GM18519 (cell line): ENCODE data around the gene TM4SF18.
"Not testable (repeated sequence)": the region's sequence is repeated elsewhere in the genome, so short reads cannot be mapped to it uniquely, and the experiment has no call there.

Source experiments
- ATAC-seq: cut with Tn5 transposase; IDR thresholded peaks from one replicate; pipeline ENCODE4 v1.9.1; 2021; ENCODE audit warnings: mild to moderate bottlenecking, moderate library complexity; ENCODE audit not compliant: unreplicated experiment, low FRiP score

The TM4SF18 gene

GRCh38 chr3:149333176-149333859, at the start of gene TM4SF18:
TM4SF18 (minus strand) TSS chr3:149333636; CDS start chr3:149333382, 254 bp downstream.
- no peak for ATAC-seq

- ATAC-seq, result no peak
Measured at GRCh38 chr3:149382518-149382917, 49.1 kb upstream of the TM4SF18 start.

GRCh38 chr3:149382101-149382467, 48.6 kb upstream of the TM4SF18 start:
- peak; percentile 86 for ATAC-seq

- no peak for ATAC-seq
Measured at GRCh38 chr3:149381173-149382100, 48.0 kb upstream of the TM4SF18 start.

- not testable (repeated sequence) for ATAC-seq
Measured at GRCh38 chr3:149380220-149380619, 46.8 kb upstream of the TM4SF18 start.

- ATAC-seq, result no peak
Measured at GRCh38 chr3:149378478-149379309, 45.3 kb upstream of the TM4SF18 start.

- ATAC-seq, result no peak
Measured at GRCh38 chr3:149377408-149378364, 44.2 kb upstream of the TM4SF18 start, which contains the start of gene TM4SF1. TM4SF1 (minus strand) TSS chr3:149377649; CDS start chr3:149377547, 102 bp downstream.

GRCh38 chr3:149376718-149377407, 43.4 kb upstream of the TM4SF18 start:
- ATAC-seq, result no peak

GRCh38 chr3:149375501-149376196, 42.2 kb upstream of the TM4SF18 start:
- no peak for ATAC-seq

- no peak for ATAC-seq
Measured at GRCh38 chr3:149374793-149375500, 41.5 kb upstream of the TM4SF18 start.

GRCh38 chr3:149374391-149374790, 41.0 kb upstream of the TM4SF18 start:
- no peak for ATAC-seq

- ATAC-seq, result no peak
Measured at GRCh38 chr3:149373235-149374125, 40.0 kb upstream of the TM4SF18 start.

- ATAC-seq, result no peak
Measured at GRCh38 chr3:149371723-149372114, 38.3 kb upstream of the TM4SF18 start.

GRCh38 chr3:149371001-149371722, 37.7 kb upstream of the TM4SF18 start:
- no peak for ATAC-seq

- no peak for ATAC-seq
Measured at GRCh38 chr3:149369991-149370866, 36.8 kb upstream of the TM4SF18 start.
